Vagina (tissue), 2 donors: Measurements from ENCODE around the gene GTF2IRD2. TPM values are rescaled to one million over a fixed set of nuclear protein-coding genes. Genes with fewer than 3 reads are reported as not detected.
"Not testable (repeated sequence)": the region's sequence is repeated elsewhere in the genome, so short reads cannot be mapped to it uniquely, and the experiment has no call there.

Experiments
- DNase-seq, 2 donors: peaks; one replicate each; pipeline ENCODE4 v3.0.0-alpha.2; 2017; ENCODE audit errors: extremely low spot score in 2 of 2
- H3K27ac ChIP-seq: fragments of 200-600 bp; sonication (generic); one replicate; pipeline ENCODE4 v1.5.1; 2019
- H3K27me3 ChIP-seq: fragments of 200-600 bp; sonication (generic); one replicate; pipeline ENCODE4 v1.5.1; 2019
- H3K36me3 ChIP-seq, 2 donors: fragments of 200-600 bp; sonication (generic); one replicate each; pipeline ENCODE4 v1.5.1; 2017 to 2019
- H3K4me1 ChIP-seq: fragments of 200-600 bp; sonication (generic); one replicate; pipeline ENCODE4 v1.5.1; 2019
- H3K4me3 ChIP-seq, 2 donors: fragments of 200-600 bp; sonication (generic); 1 replicate in 1 of 2; 2 replicates in 1 of 2; pipeline ENCODE4 v1.5.1; 2016 to 2019
- H3K9me3 ChIP-seq: fragments of 200-600 bp; sonication (generic); one replicate; pipeline ENCODE4 v1.5.1; 2019
- POLR2A ChIP-seq, 2 donors: fragments of 450-650 bp; IDR thresholded peaks; one replicate each; pipeline ENCODE4 v1.6.1; 2017; ENCODE audit warnings: antibody characterized with exemption in 2 of 2, mild to moderate bottlenecking in 2 of 2, moderate library complexity in 2 of 2
- POLR2AphosphoS5 ChIP-seq, 2 donors: sonication (generic); formaldehyde crosslinking; IDR thresholded peaks; one replicate each; pipeline ENCODE4 v1.9.0; 2017; ENCODE audit warnings: antibody characterized with exemption in 2 of 2, mild to moderate bottlenecking in 2 of 2, low read depth in 1 of 2; ENCODE audit not compliant: insufficient read depth in 1 of 2
- intact Hi-C: fragments of 100-400 bp; cut with DNase I; formaldehyde crosslinking; loops from one replicate; pipeline ENCODE4 v1.15.1; 2023
- total RNA-seq: library from RNA; depleted of rRNA; stranded (reverse); fragments of >200 nt; gene quantifications from one replicate; pipeline ENCODE4 v1.2.3, GENCODE V29; 2016

The GTF2IRD2 gene
- 14.0 TPM for total RNA-seq

DNA sequence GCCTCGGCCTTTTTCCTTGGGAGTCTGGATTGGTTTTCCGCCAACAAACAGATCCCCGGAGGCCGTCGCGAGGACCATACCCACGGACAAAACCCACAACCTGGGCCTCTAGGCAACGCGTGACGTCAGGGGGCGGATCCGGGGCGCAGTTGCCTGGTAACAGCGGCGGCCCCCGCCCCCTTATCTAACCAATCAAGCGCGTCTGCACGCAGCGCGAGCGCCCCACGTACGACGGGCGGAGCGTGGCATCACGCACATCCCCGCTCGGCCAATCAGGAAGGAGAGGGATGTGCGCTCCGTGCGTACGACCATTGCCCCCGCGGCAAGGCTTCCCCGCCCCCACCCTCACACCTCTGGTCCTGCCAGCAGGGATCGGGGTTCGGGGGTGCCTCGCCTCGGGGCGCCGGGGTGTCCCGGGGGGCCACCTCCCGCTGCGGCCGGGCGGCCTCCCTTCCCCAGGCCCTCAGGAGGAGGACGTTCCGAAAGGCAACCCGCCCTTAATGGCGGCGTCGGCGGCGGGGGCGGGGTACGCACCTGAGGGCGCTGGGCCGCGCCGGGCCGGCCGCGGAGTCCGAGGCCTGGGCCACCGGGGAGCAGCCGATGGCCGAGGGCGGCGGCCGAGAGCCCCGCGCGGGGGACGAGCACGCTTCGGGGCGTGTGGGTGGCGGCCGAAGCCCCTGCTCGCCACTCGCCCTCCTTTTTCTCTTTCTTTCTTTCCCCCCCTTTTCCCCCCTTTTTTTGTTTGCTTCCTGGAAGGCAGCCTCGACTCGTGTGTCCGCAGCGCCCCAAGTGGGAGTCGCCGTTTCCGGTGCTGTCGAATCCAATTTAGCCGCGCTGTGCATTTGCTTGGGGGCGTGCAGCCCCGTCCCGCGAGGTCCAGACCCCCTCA, at the start of gene GTF2IRD2:
Gene GTF2IRD2 (minus strand): TSS at position 773 of the 889 bp plus-strand sequence. CDS start 15,227 bp downstream, outside the sequence.
- H3K4me1 ChIP-seq, H3K27ac ChIP-seq, DNase-seq, H3K9me3 ChIP-seq, H3K36me3 ChIP-seq, H3K27me3 ChIP-seq, H3K4me3 ChIP-seq, intact Hi-C loops: not testable (repeated sequence)

DNA sequence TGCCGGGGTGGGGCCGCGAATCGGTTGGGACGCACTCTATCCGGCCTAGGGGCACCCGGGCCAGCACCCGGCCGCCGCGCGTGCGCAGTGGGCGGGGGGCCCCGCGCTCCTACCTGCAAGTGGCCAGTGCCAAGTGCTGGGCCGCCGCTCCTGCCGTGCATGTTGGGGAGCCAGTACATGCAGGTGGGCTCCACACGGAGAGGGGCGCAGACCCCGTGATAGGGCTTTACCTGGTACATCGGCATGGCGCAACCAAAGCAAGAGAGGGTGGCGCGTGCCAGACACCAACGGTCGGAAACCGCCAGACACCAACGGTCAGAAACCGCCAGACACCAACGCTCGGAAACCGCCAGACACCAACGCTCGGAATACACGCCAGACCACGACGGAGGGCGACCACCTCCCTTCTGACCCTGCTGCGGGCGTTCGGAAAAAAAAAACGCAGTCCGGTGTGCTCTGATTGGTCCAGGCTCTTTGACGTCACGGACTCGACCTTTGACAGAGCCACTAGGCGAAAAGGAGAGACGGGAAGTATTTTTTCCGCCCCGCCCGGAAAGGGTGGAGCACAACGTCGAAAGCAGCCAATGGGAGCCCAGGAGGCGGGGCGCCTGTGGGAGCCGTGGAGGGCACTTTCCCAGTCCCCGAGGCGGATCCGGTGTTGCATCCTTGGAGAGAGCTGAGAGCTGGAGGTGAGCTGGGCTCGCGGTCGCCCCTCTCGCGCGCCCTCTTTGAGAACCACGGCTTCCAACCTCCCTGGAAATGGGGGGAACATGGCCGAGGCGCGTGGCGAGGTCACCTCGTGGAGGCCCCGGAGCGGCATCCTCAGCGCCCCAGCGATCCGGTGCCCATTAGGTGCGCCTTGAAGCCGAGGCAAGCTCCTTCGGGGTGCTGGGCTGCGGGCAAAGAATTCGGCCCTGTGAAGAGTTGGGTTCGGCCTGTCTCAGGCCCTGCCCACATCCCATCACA, 39.0 kb upstream of the GTF2IRD2 start:
- TF ChIP-seq POLR2A (IDR thresholded peaks at IDR 0.05) (peak in 1 of 2 donors; percentile 58), POLR2AphosphoS5 (IDR thresholded peaks at IDR 0.05; ENCODE audit: insufficient read depth in 1 of 2, low read depth in 1 of 2) (peak in 1 of 2 donors; percentile 80)
- peak overlapping the region; percentile 79 for H3K27ac ChIP-seq
- H3K4me1 ChIP-seq, H3K9me3 ChIP-seq, intact Hi-C loops, H3K27me3 ChIP-seq, H3K36me3 ChIP-seq: not testable (repeated sequence)
- peak in 1 of 2 donors; percentile 91 for DNase-seq
- H3K4me3 ChIP-seq: peak overlapping the region; percentile 57 to 60

DNA sequence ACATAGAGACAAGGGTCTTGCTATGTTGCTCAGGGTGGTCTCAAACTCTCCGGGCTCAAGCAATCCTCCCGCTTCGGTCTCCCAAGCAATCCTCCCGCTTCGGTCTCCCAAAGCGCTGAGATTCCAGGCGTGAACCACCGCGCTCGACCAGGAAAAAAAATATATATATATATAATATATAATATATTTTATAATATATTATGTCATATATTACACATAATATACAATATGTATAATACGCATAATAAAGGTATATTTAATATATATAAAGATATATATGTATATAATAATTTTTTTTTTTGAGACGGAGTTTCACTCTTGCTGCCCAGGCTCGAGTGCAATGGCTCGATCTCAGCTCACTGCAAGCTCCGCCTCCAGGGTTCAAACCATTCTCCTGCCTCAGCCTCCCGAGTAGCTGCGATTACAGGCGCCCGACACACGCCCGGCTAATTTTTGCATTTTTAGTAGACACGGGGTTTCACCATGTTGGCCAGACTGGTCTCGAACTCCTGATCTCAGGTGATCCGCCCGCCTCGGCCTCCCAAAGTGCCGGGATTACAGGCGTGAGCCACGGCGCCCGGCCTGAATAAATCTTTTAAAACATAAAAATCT, 38.2 kb upstream of the GTF2IRD2 start:
- H3K27ac ChIP-seq, H3K4me1 ChIP-seq, H3K36me3 ChIP-seq, H3K27me3 ChIP-seq, intact Hi-C loops, DNase-seq, H3K9me3 ChIP-seq: not testable (repeated sequence)
- H3K4me3 ChIP-seq: peak overlapping the region in 1 of 2 donors; percentile 60

GRCh38 chr7:74885295-74885694, 33.9 kb upstream of the GTF2IRD2 start:
- H3K27me3 ChIP-seq, H3K9me3 ChIP-seq, H3K27ac ChIP-seq, H3K4me1 ChIP-seq, H3K36me3 ChIP-seq, intact Hi-C loops, H3K4me3 ChIP-seq, DNase-seq: not testable (repeated sequence)

- H3K4me3 ChIP-seq, intact Hi-C loops: not testable (repeated sequence)
These were observed 30.7 kb upstream of the GTF2IRD2 start for GRCh38 chr7:74882110-74882509.

DNA sequence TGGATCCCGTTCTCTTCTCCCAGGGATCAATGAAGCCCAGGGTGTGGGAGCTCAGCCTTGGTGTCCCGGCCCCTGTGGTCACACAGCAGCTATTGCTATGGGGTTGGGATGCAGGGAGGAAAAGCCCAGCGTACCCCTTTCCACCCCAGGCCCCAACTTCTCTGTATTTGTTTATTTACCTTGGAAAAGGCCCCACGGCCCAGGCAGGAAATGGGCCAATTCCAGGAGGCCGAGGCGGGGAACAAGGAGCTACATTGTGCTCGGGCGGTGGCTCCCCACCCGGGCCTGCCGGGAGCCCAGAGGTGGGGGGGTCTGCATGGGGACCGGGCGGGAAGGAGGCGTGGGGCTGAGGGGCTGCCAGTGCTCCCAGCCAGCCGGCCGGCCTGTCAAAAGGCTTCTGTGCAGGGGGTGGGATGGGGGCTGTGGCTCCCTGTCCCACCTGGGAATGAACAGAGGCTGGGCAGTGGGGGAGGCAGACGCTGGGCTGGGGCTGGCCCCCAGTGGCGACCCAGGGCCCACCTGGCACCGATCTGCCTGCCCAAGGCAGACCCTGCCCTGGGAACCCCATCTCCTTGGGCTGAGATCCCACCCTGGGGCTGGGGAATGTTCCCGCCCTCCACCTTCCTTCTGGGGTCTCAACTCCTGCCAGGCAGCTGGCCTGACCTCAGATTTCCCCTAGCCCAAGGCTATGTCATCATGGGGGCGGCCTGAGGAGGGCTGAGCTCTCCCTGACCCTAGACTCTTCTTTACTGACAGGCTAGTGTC, 23.5 kb upstream of the GTF2IRD2 start:
- H3K36me3 ChIP-seq, H3K4me3 ChIP-seq, intact Hi-C loops, H3K27me3 ChIP-seq, H3K27ac ChIP-seq, H3K4me1 ChIP-seq, H3K9me3 ChIP-seq, DNase-seq: not testable (repeated sequence)

More at GRCh38 chr7:74882110-74882509, 30.7 kb upstream of the GTF2IRD2 start:
- not testable (repeated sequence) for H3K27ac ChIP-seq, H3K36me3 ChIP-seq, H3K9me3 ChIP-seq, H3K27me3 ChIP-seq, H3K4me1 ChIP-seq, DNase-seq

- H3K27me3 ChIP-seq, H3K36me3 ChIP-seq, intact Hi-C loops, H3K9me3 ChIP-seq, DNase-seq, H3K4me3 ChIP-seq, H3K27ac ChIP-seq, H3K4me1 ChIP-seq: not testable (repeated sequence)
These were observed 22.8 kb upstream of the GTF2IRD2 start for GRCh38 chr7:74874104-74874747.

GRCh38 chr7:74872542-74872941, 21.1 kb upstream of the GTF2IRD2 start:
- H3K27me3 ChIP-seq, H3K9me3 ChIP-seq, intact Hi-C loops, H3K27ac ChIP-seq, H3K36me3 ChIP-seq, H3K4me1 ChIP-seq, H3K4me3 ChIP-seq, DNase-seq: not testable (repeated sequence)

DNA sequence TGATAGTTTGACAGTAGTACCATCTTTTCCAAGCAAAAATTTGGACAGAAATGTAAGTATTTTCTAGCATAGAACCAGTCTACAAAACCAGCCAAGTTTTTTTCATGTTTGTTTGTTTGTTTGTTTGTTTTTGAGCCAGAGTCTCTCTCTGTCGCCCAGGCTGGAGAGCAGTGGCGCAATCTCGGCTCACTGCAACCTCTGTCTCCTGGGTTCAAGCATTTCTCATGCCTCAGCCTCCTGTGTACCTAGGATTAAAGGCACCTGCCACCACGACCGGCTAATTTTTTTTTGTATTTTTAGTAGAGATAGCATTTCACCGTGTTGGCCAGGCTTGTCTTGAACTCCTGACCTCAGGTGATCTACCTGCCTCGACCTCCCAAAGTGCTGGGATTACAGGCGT, 14.4 kb upstream of the GTF2IRD2 start:
- H3K36me3 ChIP-seq, H3K4me3 ChIP-seq, H3K27me3 ChIP-seq, H3K9me3 ChIP-seq, intact Hi-C loops, H3K4me1 ChIP-seq, H3K27ac ChIP-seq, DNase-seq: not testable (repeated sequence)

GRCh38 chr7:74849853-74850252, 1.6 kb downstream of the GTF2IRD2 start:
- H3K4me1 ChIP-seq, H3K27ac ChIP-seq, H3K36me3 ChIP-seq, H3K9me3 ChIP-seq, H3K4me3 ChIP-seq, intact Hi-C loops, H3K27me3 ChIP-seq, DNase-seq: not testable (repeated sequence)

- H3K36me3 ChIP-seq, DNase-seq, H3K4me1 ChIP-seq, H3K4me3 ChIP-seq, H3K27ac ChIP-seq, H3K9me3 ChIP-seq, H3K27me3 ChIP-seq, intact Hi-C loops: not testable (repeated sequence)
These were observed 21.0 kb downstream of the GTF2IRD2 start for GRCh38 chr7:74830411-74830810.

DNA sequence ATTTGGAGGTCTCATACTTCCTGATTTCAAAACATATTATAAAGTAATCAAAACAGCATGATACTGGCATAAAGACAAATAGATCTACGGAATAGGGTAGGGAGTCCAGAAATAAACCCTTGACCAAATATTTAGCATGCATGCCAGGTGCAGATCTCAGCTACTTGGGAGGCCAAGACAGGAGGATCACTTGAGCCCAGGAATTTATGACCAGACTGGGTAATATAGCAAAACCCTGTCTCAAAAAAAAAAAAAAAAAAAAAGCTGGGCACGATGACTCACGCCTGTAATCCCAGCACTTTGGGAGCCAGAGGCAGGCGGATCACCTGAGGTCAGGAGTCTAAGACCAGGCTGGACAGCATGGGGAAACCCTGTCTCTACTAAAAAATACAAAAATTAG, 21.4 kb downstream of the GTF2IRD2 start:
- H3K9me3 ChIP-seq, intact Hi-C loops, H3K27me3 ChIP-seq, DNase-seq, H3K4me3 ChIP-seq, H3K27ac ChIP-seq, H3K36me3 ChIP-seq, H3K4me1 ChIP-seq: not testable (repeated sequence)
